HTR-8/SVneo (cell line): Measurements from ENCODE around the gene NFATC2.

Experiments
- DNase-seq: peaks from one replicate; pipeline ENCODE4 v3.0.0; 2011; ENCODE audit warnings: low spot score, mixed read lengths; ENCODE audit not compliant: insufficient read length
- FAIRE-seq: peaks from 2 replicates; lab custom pipeline; 2011; peaks lifted over from hg19 to GRCh38; lab: Jason Lieb, UNC

Gene NFATC2

DNA sequence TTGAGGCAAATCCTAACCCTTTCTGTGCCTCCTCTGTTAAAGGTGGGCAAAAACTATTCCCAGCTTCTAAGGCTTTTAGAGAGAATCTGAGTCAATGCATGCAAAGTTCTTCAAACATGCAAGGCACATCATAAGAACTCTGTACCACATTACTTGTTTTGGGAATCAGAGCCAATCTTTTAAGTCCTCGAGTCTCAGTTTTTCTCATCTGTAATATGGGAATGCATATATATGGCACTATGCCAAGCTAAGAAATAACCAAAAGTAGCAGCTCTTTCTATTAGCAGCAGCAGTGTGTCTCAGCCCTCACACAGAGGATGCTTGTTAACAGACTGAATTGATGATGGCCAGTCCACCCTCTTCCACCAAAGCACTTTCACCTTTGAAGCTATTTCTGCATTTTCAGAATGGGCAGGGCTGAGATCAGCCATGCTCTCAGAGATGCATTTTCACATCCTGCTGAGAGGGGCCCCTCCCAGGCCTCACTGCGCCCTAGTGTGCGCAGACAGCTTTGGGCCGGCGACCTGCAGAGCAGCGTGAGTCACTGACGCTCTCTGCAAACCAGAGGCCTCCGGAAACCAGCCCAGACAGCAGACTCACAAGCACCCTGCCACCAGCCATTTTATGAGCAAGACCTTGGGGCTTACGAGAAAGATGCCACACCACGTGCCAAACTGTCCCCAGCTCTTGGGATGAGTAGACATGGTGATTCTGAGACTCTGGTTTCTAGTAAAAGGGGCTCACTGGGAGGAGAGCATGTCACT is 138.0 kb downstream of the NFATC2 start:
- DNase-seq = no peak

DNA sequence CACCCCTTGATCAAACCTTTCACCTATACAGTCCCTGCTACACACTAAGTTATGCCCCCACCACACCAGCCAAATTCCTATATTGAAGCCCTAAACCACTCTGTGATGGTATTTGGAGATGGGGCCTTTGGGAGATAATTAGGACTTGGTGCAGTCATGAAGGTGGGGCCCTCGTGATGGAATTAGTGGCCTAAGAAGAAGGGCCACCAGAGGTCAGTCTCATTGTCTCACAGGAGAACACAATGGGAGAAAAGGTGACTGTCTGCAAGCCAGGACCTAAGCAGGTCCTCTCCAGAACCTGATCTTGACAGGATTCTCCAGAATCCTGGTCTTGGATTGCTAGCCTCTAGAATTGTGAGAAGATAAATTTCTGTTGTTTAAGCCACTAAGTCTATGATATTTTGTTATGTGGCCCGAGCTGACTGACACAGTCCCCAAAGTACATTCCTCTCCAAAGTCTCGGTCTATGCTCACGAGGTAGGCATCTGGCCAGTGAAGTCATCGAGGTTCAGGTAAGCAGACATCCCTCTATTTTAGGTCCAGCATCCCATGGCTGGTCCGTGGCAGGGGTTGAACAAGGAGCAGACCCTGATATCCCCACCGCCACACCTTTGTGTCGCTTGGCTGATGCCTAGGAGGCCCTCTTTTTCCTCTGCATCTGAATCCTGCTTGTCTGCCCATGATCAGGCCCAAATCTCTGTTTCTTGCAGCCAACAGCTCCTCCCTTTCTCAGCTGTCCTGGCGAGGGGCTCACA is 138.9 kb downstream of the NFATC2 start:
- no peak for DNase-seq
- FAIRE-seq = no peak

More for the DNA sequence above, 138.0 kb downstream of the NFATC2 start:
- peak; percentile 20 for FAIRE-seq

DNA sequence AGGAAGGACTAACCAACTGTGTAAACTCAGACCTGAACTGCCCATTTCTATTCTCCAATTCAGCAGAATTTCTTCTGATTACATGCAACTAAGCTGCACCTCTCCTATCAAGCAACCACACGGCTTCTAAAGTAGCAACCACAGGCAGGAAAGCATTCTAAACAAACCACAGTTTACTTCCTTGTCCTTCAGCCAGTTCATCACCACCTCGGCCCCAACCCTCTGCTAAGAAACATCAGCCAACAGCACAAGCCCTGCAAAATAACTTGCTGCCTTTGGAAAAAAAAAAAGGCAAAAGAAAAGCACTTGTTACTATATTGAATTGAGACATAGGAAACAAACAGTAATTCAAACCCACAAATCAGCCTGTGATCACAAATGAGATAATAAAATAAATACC is 140.3 kb downstream of the NFATC2 start:
- FAIRE-seq (peak; percentile 85), DNase-seq (no peak)

DNA sequence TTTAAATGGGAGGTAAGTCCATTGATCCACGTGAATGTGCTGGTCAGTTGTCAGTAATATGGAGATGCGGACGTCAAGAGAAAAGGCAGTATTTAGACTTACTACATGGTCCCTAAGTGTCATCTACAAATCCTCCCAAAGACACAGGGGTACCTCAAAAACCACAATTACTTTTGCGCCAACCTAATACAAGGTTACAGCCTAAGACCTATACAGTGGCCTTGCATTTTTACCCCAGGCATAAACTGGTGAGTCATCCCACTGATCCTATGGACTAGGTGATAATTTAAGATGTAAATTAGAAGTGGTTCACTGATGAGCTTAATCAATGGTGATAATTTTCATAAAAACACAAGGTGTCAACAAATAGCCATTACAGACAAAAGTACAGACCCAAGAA is 141.0 kb downstream of the NFATC2 start:
- no peak for FAIRE-seq
- no peak for DNase-seq

DNA sequence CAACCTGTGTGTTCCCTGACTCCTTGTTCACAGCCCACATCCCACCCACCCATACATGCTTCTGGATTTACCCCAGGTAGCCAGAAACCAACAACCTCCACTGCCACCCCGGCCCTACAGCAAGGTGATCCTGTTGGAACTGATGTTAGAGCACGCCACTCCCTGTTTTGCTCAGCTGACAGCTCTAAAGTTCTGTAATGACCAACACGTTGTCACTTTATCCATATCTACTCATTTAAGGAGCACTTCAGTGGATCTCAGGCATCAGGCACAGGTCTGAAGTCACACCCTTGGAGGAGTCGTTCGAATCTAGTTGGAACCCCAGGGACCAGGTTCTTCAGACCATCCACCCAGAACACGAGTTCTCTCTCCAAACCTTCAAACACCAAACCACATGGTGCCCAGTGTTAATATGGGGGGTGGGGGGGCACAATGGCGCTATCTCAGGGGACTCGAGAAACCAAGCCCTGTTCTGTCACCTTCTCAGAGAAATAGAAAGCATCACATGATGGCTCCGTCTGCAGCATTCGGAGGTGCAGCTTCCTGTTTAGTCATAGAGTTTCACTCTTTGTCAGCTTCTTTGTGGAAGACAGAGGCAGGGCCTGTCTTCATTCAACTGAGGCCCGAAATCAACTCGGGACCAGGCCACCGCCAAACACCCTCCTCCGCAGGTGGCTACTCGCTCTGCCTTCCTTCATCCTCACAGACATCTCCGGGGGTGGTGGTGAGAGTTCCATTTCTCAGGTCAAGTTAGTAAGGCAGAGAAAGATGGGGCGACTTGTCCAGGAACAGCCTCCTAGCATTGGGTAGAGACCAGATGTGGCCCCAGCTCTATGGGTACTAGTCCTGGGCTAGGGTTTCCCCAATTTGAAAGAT is 142.2 kb downstream of the NFATC2 start:
- no peak for DNase-seq
- peak; percentile 62 for FAIRE-seq

GRCh38 chr20:51399006-51399890 is 143.3 kb downstream of the NFATC2 start:
- DNase-seq (no peak), FAIRE-seq (peak; percentile 55)

GRCh38 chr20:51398552-51398951 is 144.0 kb downstream of the NFATC2 start:
- no peak for DNase-seq
- FAIRE-seq = no peak

GRCh38 chr20:51398083-51398482 is 144.4 kb downstream of the NFATC2 start:
- FAIRE-seq = no peak
- no peak for DNase-seq

DNA sequence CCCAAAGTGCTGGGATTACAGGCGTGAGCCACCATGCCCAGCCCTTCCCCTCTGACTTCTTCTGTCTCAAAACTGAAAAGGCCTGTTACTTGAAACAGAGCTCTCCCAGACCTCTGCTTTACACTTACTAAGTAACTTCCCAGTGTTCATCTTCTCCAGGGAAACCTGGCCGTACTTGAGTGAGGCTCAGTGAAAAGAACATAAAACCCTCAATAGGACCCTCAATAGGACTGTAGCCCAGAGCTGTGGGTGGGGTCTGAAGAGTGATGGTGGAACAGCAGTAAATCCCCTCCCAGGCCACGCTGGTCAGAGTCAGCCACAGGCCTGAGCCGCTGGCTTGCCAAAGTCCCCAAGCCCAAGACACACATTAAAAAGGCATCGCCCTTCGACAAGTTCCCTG is 145.4 kb downstream of the NFATC2 start:
- FAIRE-seq (no peak), DNase-seq (no peak)

- DNase-seq (no peak), FAIRE-seq (peak; percentile 23)
Measured at GRCh38 chr20:51396365-51396909, 146.1 kb downstream of the NFATC2 start.

DNA sequence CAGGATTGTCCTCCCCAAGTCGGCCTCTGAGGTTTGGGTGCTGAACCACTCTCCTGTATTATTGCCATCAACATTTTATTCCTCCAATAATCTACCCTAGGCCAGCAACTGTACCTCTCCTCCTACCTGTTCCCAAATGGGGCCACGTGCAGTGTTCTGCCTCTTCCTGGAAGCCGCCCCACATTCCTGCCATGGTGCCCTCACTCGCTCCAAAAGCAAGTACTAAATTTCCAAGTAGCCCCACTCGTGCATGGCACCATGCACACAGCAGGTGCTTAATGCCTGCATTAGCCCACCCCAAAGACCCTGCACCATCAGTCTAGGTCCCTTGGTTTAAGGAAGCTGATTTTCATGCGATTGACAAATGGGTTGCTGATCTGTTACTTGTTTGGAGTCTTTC is 147.8 kb downstream of the NFATC2 start:
- no peak for FAIRE-seq

DNA sequence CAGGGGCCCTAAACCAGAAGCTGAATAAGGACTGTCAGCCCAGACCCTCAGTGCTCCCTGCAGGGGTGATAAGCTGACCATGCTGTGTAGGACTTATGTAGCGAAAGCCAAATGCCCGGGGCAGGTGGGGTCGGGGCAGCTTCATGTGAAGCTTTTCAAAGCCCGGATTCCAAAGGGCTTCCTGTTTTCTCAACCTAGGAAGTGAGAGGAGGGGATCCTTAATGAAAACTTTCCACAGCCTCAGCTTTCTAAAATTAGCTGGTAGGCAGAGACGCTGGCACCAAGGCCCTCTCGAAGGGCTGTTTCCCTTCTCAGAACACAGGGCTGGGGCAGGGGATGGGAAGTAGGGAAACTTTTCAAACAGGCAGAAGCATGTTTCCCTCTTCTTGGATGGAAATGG is 148.9 kb downstream of the NFATC2 start:
- no peak for DNase-seq
- FAIRE-seq = no peak

More for the DNA sequence above, 147.8 kb downstream of the NFATC2 start:
- DNase-seq = no peak

GRCh38 chr20:51392614-51393186 is 149.8 kb downstream of the NFATC2 start:
- FAIRE-seq (peak; percentile 65), DNase-seq (no peak)

DNA sequence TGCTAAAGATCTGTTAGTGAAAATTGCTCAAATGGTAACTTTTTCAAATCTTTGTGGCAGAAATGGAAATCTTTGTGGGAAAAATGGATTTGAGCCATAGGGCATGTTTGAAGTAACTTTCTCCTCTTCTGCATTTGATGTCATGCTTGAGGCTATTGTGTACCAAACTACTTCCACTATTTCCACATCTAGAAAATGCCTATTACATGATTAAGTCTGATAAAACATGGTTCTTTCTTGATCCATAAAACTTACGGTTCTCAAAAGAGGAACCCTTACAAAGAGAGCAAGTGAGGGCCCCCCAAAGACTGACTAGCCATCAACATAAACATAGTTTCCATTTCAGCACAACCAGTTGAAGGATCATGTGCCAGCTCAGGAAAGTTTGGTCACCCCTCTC is 150.6 kb downstream of the NFATC2 start:
- FAIRE-seq = no peak
- DNase-seq = no peak

DNA sequence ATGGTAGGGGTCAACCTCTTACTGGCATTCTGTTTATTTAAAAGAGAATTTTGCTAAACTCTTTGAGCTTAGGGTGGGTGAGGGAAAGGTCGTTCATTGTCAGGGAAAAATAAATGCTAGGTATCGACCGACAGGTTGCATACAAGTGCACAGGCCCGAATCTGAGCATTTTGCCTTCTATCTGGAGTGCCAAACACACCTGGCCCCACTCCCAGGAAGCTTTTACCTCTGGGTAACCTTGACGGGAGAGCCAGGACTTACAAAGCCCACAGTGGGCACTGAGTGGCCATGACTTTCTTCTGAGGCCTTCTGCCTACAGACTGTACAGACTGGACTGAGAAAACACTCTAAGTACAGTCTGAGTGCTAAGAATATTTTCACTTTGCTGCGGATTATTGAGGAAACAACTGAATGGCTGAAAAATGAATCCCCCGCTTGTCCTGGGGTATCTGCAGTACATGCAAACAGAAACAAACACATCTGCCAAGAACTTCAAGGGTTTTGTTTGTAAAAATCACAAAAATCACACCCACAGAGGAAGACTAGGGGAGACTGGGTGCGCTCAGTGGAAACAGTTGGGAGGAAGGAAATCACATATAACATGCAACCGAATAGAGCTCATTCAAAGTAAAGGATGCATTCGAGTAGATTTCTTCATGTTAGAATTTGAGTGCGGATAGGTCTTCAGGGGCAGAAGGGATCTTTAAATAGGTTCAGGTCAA is 152.8 kb downstream of the NFATC2 start:
- no peak for DNase-seq
- no peak for FAIRE-seq

- FAIRE-seq (peak; percentile 51), DNase-seq (no peak)
Measured at GRCh38 chr20:51388756-51389542, 153.6 kb downstream of the NFATC2 start.

- DNase-seq (peak; percentile 63), FAIRE-seq (no peak)
Measured at GRCh38 chr20:51388227-51388626, 154.3 kb downstream of the NFATC2 start.
